Measurements from ENCODE around the gene TRPC6.
"Not testable (repeated sequence)": the region's sequence is repeated elsewhere in the genome, so short reads cannot be mapped to it uniquely, and the experiment has no call there.

TRPC6 gene

GRCh38 chr11:101523634-101524260, 60.1 kb downstream of the TRPC6 start:
- no peak for DNase-seq (ENCODE audit: extremely low read depth in 1 of 2, low read depth in 1 of 2)

- DNase-seq (ENCODE audit: extremely low read depth in 1 of 2, low read depth in 1 of 2): no peak
Observed at GRCh38 chr11:101523193-101523592, 60.6 kb downstream of the TRPC6 start.

- DNase-seq (ENCODE audit: extremely low read depth in 1 of 2, low read depth in 1 of 2): no peak
Observed at GRCh38 chr11:101521821-101522220, 62.0 kb downstream of the TRPC6 start.

DNA sequence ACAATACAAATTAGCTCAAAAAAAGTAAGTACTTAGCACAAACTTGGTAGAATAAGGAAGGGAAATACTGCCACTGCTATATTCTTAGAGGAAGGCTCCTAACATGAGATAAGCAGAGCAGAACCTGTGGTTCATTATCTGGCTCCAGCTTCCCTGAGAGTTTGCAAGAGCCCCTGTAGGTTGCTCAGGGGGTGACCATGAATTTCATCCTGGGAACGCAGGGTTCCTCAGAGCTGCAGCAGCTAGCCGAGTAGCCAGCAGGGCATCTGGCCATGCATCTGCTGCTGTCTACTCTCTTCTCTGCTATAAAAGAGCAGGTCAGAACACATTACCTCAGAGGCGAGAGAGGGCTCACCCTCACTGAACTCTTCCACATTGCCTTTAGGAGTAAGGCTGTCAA, 67.3 kb downstream of the TRPC6 start:
- DNase-seq (ENCODE audit: extremely low read depth in 1 of 2, low read depth in 1 of 2): no peak

GRCh38 chr11:101511065-101511464, 72.7 kb downstream of the TRPC6 start:
- DNase-seq (ENCODE audit: extremely low read depth in 1 of 2, low read depth in 1 of 2): no peak

DNA sequence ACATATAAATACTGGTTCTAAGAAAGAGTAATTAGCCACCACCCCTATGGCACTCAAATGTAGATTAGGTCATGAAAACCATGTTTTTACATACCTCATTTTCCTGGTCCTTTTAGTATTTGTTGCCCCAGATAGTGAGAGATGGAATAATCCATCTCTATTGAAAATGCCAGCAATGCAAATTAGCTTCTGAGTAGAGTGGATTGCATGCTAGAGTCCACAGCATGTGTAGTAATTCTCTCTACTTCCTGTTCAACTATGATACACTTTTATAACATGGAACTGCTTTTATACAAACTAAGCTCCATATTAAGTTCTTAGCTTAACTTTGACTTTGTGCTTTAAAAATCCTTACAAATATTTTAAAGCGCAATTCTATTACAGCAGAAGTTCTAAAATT, 73.2 kb downstream of the TRPC6 start:
- no peak for DNase-seq (ENCODE audit: extremely low read depth in 1 of 2, low read depth in 1 of 2)

DNA sequence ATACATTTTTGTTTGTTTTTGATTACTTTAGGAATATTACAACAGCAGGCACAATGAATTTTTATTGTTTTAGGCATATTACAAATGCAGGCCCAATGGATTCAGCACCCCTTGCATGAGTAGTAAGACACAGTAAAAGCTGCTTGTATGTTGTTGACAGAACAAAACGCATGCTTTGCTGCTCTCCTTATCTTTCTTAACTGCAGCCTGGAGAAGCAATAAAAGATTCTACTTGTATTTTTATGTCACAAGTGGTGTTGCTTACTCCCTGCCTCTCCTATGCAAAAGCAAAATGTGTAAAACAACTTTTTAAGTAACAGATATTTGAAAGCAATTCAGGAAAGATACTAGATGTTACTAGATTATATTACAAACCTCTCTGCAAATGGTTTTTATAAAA, 73.9 kb downstream of the TRPC6 start:
- DNase-seq (ENCODE audit: extremely low read depth in 1 of 2, low read depth in 1 of 2): no peak

- no peak for DNase-seq (ENCODE audit: extremely low read depth in 1 of 2, low read depth in 1 of 2)
Observed at GRCh38 chr11:101508370-101508769, 75.4 kb downstream of the TRPC6 start.

GRCh38 chr11:101498891-101499290, 84.9 kb downstream of the TRPC6 start:
- no peak for DNase-seq (ENCODE audit: extremely low read depth in 1 of 2, low read depth in 1 of 2)

DNA sequence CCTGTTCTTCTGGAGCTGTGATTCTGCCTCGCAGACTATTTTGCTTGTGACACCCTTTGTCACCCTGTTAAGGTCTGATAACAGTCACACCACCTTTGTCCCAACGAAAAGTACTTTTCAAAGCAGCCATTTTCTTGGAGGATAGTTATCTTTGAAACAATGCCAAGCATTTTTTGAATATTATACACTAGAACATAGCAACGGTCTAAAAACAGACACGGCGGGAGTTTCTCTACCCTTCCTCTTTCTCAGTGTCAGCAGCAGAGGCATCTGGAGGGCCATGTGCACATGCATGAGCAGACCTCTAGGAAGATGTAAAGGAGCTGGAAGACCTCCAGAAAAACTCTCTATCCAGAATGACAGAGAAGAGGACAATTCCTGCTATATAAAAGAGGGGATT, 86.5 kb downstream of the TRPC6 start:
- DNase-seq (ENCODE audit: extremely low read depth in 1 of 2, low read depth in 1 of 2): no peak

- no peak for DNase-seq (ENCODE audit: extremely low read depth in 1 of 2, low read depth in 1 of 2)
Observed at GRCh38 chr11:101487775-101488174, 96.0 kb downstream of the TRPC6 start.

GRCh38 chr11:101482556-101483124, 101.2 kb downstream of the TRPC6 start:
- DNase-seq (ENCODE audit: extremely low read depth in 1 of 2, low read depth in 1 of 2): no peak

DNA sequence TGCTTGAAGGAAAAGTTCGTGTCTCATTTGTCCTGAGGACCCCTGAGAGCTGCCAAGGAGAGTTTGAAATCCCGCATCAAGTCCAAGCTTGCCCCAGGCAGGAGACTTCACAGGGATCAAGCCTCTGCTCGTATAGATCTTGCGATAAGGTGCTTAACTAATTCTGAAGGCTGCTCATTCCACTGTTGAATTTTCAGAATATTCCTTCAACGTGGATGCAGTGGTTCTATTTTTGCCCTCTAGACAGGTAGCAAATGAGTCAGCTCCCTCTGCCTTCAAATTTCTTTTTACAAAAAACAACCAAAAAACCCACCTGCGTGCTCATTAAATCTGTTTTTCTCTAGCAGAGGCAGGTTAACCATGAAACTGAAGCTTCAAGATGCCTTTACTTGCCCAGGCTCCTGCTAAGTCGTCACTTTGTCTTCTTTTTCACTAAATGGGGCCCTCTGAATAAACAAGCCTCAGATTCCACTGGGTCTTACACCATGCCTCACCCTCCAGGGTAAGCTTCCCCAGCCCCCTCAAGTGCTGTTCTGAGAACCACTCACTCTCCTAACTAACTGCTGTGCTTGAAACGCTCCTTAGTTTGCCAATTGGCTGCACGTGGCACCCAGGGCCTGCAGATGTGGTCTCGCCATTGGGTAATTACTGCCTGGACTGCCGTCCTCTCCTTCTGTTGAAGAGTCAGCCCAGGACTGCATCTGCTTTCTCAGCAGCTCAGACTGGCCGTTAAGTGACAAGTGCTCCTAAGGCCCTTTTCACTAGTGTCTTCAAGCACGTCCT, 105.0 kb downstream of the TRPC6 start:
- no peak for DNase-seq (ENCODE audit: extremely low read depth in 1 of 2, low read depth in 1 of 2)

GRCh38 chr11:101477926-101478325, 105.9 kb downstream of the TRPC6 start:
- DNase-seq (ENCODE audit: extremely low read depth in 1 of 2, low read depth in 1 of 2): no peak

GRCh38 chr11:101476191-101476590, 107.6 kb downstream of the TRPC6 start:
- DNase-seq (ENCODE audit: extremely low read depth in 1 of 2, low read depth in 1 of 2): no peak

DNA sequence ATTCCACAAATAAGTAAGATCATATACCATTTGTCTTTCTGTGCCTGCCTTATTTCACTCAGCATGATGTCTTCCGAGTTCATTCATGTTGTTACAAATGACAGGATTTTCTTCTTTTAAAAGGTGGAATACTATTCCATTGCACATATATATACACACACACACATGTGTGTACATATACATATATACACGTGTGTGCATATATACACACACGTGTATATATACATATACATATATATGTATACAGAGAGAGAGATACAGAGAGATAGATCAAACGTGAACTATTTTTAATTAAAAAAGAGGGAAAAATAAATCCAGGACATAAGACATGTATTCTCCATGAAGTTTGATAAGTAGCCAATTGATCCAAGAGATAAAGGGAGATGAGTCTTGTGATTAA, 108.1 kb downstream of the TRPC6 start:
- DNase-seq (ENCODE audit: extremely low read depth in 1 of 2, low read depth in 1 of 2): no peak

DNA sequence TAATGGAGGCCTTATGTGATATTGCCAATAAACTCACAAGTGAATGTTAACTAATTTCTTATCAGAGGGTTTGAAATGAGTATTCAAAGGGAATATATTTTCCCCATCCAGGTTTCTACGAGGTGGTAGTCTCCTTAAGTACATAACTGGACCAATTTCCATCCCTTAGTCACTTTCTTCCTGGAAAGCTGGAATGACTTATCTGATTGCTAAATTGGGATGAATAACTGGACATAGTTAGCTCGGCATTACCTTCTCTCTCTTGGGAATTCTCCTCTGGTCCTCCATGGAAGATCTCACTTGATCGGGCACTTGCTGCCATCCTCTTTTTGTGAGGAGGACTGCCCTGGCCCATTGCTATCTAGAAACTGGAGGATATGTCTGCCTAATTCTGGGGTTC, 109.1 kb downstream of the TRPC6 start:
- DNase-seq (ENCODE audit: extremely low read depth in 1 of 2, low read depth in 1 of 2): no peak

DNA sequence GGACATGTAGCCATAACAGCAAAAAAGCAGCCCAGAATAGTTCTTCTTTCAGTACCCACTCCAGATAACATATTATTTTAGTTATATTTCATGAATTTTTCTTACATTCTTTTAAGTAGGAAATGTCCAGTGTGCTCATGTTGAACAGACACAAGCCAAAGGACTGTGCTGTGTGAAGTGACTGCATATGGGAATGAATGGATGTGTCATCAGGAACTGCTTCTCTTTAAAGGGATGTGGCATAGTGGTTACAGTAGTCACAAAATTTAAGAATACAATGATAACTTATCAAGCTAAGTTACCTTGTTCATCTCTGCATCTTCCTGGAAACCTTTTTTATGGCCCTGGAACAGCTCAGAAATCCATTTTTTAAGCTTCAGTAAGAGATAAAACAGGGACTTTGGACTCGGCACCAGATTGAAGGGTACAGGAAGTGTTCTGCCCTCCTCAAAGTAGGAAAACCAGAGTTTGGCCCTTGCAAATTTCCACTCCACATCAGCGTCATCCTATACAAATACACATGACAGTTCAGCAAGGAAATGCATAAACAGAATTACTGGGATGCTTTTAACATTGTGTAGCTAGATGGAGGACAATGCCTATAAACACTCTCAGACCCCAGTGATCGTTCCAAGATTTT, 112.8 kb downstream of the TRPC6 start:
- DNase-seq (ENCODE audit: extremely low read depth in 1 of 2, low read depth in 1 of 2): no peak

DNA sequence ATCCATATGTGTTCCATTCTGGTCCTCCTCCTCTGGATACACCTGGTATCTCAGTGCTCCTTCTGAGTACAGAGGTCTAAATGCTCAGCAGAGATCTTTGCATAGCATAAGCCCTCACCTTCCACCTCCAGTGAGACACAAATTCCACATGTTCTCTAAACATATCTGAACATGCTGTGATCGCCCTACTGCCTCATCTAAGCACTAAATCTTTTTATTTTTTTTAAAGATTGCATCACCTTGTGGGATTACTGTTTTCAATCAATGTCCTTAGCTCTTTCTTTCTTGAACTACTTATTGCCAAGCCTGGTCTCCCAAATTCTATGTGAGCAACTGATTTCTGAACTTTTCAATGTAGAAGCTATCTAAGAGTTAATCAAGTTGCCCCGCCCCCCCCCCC, 113.4 kb downstream of the TRPC6 start:
- DNase-seq (ENCODE audit: extremely low read depth in 1 of 2, low read depth in 1 of 2): no peak

- no peak for DNase-seq (ENCODE audit: extremely low read depth in 1 of 2, low read depth in 1 of 2)
Observed at GRCh38 chr11:101466352-101466751, 117.5 kb downstream of the TRPC6 start.

- DNase-seq (ENCODE audit: extremely low read depth in 1 of 2, low read depth in 1 of 2): not testable (repeated sequence)
Observed at GRCh38 chr11:101464388-101464787, 119.4 kb downstream of the TRPC6 start.

- no peak for DNase-seq (ENCODE audit: extremely low read depth in 1 of 2, low read depth in 1 of 2)
Observed at GRCh38 chr11:101459020-101459419, 124.8 kb downstream of the TRPC6 start.
